HL-60 (cell line): ENCODE data around the gene PRKG2.

ENCODE experiments used
- DNase-seq, 2 experiments: peaks; one replicate each; pipeline ENCODE4 v3.0.0-alpha.2; 2010 to 2020; ENCODE audit warnings: low read depth in 1 of 2, low spot score in 1 of 2
- H3K27ac ChIP-seq: fragments of 250-450 bp; sonication (Bioruptor Pico); replicated peaks from 2 replicates; pipeline ENCODE4 v1.5.1; 2020; ENCODE audit warnings: mild to moderate bottlenecking, moderate library complexity
- H3K27me3 ChIP-seq: fragments of 250-450 bp; sonication (Bioruptor Pico); 2 replicates; pipeline ENCODE4 v1.5.1; 2021; ENCODE audit warnings: mild to moderate bottlenecking, moderate library complexity; ENCODE audit not compliant: insufficient read depth, poor library complexity, severe bottlenecking
- H3K4me3 ChIP-seq: replicated peaks from 2 replicates; pipeline ENCODE4 v1.5.1; 2011; ENCODE audit warnings: mild to moderate bottlenecking, control low read depth, low read length; ENCODE audit not compliant: insufficient read depth
- CTCF ChIP-seq: IDR thresholded peaks from one replicate; pipeline ENCODE4 v1.5.1; 2011; ENCODE audit warnings: low read length, control low read depth, inconsistent platforms; ENCODE audit not compliant: insufficient read depth
- GABPA ChIP-seq: IDR thresholded peaks from 2 replicates; pipeline ENCODE4 v1.6.1; 2012; ENCODE audit warnings: low read depth
- POLR2AphosphoS5 ChIP-seq: IDR thresholded peaks from 2 replicates; pipeline ENCODE4 v1.6.1; 2012; ENCODE audit warnings: low read depth
- REST ChIP-seq: IDR thresholded peaks from 2 replicates; pipeline ENCODE4 v1.6.1; 2012; ENCODE audit warnings: low read depth; ENCODE audit not compliant: insufficient replicate concordance
- SPI1 ChIP-seq: IDR thresholded peaks from 2 replicates; pipeline ENCODE4 v1.6.1; 2012; ENCODE audit warnings: low read depth, mild to moderate bottlenecking, borderline replicate concordance

PRKG2 gene

GRCh38 chr4:81096566-81096965 is 118.5 kb downstream of the PRKG2 start:
- no peak overlapping the region for H3K27ac ChIP-seq
- DNase-seq = no peak
- TF ChIP-seq POLR2AphosphoS5 = no peak
- H3K4me3 ChIP-seq = no peak overlapping the region
- no peaks in the 10 kb centered on the region for H3K27me3 ChIP-seq

DNA sequence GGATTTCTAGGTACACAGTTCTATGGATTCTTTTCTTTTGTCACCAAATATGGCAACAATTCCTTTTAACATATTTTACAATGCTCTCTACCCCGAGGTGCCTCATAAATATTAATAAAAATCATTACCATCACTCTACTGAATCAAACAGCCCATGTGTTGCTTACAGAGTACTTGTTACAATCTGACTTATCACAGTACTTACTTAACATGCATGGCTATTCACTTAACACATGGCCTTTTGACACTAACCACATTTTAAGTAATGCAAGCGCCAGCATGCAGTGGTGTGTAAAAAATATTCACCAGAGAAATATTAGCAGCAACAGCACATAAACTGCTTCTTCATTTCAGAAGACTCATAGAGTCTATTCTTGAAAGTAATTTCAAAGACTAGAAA is 119.6 kb downstream of the PRKG2 start:
- no peak for DNase-seq
- no peak overlapping the region for H3K4me3 ChIP-seq
- H3K27ac ChIP-seq = no peak overlapping the region
- H3K27me3 ChIP-seq = no peaks in the 10 kb centered on the region
- no peak for TF ChIP-seq SPI1
- TF ChIP-seq REST = no peak
- no peak for TF ChIP-seq GABPA

- no peak for DNase-seq
- TF ChIP-seq SPI1 = no peak
- TF ChIP-seq GABPA = no peak
- TF ChIP-seq POLR2AphosphoS5 = no peak
- TF ChIP-seq CTCF = no peak
- TF ChIP-seq REST = no peak
- no peaks in the 10 kb centered on the region for H3K27me3 ChIP-seq
- H3K27ac ChIP-seq = no peak overlapping the region
- no peak overlapping the region for H3K4me3 ChIP-seq
These were observed 121.2 kb downstream of the PRKG2 start for GRCh38 chr4:81093720-81094401.

DNA sequence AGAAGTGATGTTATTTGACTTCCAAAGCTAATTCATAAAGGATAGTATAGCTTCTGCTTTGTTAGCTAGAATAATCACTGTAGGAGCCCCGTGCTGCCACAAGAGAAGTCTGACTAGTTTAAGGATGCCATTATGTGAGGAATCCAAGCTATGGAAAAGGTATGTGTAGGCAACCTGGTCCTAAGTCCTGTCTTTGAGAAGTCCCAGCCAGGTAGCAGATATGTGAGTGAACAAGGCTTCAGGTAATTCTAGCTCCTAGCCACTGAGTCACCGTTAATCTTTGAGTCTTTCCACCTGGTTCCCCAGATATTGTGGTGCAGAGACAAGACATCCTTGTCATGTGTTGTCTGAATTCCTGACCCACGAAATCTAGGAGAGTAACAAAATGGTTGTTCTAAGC is 129.0 kb downstream of the PRKG2 start:
- no peak for TF ChIP-seq CTCF
- no peak for TF ChIP-seq POLR2AphosphoS5
- TF ChIP-seq REST = no peak
- no peak for TF ChIP-seq SPI1
- TF ChIP-seq GABPA = no peak
- no peak for DNase-seq
- H3K27ac ChIP-seq = no peak overlapping the region
- no peak overlapping the region for H3K4me3 ChIP-seq
- H3K27me3 ChIP-seq = no peaks in the 10 kb centered on the region
